Smooth muscle cell of the brain vasculature (primary cell): ENCODE data around the gene ARHGAP9.
"Not testable (repeated sequence)": the region's sequence is repeated elsewhere in the genome, so short reads cannot be mapped to it uniquely, and the experiment has no call there.

Experiments used
- DNase-seq: peaks from one replicate; pipeline ENCODE4 v3.0.0-alpha.2; 2012; ENCODE audit warnings: low read depth, low spot score

Gene ARHGAP9

GRCh38 chr12:57517718-57518117 is 38.1 kb upstream of the ARHGAP9 start:
- not testable (repeated sequence) for DNase-seq

DNA sequence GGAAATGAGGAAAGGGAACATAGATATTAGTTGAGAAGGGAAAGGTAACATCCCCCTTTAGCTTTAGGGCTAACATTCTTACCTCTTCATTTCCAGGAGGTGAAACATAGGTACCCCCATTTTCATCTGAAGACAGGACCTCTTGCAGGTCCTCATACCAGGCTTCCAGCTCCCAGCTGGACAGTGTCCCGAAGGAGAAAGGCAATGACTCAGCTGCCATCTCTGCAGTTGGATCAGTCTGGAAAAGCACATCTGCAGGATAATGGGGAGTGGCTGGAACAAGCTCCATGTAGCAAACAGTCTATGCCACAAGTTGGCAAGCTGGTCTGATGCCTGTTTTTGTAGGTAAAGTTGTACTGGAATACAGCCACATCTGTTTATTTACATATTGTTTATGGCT is 37.5 kb upstream of the ARHGAP9 start:
- no peak for DNase-seq

GRCh38 chr12:57516617-57517153 is 37.0 kb upstream of the ARHGAP9 start:
- DNase-seq, result no peak

GRCh38 chr12:57515934-57516541 is 36.4 kb upstream of the ARHGAP9 start:
- no peak for DNase-seq

DNA sequence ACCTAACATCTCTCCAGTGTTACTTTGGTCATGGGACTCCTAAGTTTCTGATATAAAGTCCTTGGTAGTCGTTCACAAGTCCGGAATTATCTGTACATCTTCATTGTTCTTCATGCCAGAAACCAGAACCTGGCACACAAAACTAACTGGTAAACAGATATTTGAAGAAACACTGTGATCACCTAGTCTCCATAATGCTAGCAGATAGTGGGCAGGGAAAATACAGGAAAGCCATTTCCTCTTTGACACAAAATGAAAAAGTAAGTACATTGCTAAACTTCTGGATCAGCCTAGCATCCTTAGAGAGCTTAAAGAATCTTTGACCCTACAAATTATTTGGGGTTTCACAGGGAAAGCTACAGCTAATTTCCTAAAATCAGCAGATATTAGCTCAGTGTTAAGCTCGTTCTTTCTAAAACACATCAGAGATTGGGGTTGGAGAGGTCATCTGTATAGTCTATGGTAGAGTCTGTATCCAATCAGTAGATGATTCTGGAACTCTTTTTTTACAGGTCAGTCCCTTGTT is 35.8 kb upstream of the ARHGAP9 start:
- no peak for DNase-seq

DNA sequence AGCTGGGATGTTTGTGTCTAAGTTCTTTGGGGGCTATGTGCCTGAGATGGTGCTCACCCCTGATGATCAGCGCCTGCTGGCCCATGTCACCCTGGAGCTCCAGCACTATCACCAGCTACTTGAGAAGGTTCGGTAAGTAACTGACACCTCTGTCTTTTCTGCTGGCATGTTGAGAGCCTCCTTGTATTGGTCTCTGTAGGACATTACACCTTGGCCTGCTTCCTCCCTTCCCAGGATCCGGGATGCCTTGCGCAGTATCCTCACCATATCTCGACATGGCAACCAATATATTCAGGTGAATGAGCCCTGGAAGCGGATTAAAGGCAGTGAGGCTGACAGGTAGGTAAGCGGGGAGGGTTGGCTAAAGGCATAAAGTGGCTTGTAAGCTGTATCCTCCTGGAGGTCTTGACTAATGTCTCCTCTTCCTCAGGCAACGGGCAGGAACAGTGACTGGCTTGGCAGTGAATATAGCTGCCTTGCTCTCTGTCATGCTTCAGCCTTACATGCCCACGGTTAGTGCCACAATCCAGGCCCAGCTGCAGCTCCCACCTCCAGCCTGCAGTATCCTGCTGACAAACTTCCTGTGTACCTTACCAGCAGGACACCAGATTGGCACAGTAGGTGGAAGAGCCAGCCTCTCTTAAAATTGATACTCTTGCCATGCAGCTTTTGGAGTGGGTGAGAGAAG is 35.2 kb upstream of the ARHGAP9 start:
- no peak for DNase-seq

GRCh38 chr12:57514246-57514645 is 34.6 kb upstream of the ARHGAP9 start:
- not testable (repeated sequence) for DNase-seq

- not testable (repeated sequence) for DNase-seq
Measured at GRCh38 chr12:57513677-57514076, 34.0 kb upstream of the ARHGAP9 start.

DNA sequence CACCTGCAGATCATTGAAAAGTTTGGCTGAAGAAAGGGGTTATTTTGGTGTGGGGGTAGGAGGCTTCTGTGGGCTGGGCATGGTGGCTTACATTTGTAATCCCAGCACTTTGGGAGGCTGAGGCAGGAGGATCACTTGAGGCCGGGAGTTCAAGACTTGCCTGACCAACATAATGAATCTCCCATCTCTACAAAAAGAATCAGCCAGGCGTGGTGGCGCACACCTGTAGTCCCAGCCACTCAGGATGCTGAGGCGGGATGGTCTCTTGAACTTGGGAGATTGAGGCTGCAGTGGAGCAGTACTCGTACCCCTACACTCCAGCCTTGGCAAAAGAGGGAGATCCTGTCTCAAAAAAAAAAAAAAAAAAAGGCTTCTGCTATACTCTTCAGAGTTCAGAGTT is 33.6 kb upstream of the ARHGAP9 start:
- DNase-seq, result no peak

DNA sequence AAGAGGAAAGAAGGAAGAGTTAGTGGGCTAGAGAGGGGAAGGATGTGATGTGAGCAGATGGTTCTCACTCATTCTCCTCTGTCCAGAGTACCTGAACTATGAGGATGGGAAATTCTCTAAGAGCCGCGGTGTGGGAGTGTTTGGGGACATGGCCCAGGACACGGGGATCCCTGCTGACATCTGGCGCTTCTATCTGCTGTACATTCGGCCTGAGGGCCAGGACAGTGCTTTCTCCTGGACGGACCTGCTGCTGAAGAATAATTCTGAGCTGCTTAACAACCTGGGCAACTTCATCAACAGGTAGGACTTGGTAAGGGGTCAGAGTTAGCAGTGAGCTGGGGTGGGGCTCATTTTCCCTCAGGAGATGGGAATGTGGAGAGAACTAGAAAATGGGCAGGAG is 33.0 kb upstream of the ARHGAP9 start:
- DNase-seq, result no peak

GRCh38 chr12:57511588-57512325 is 32.1 kb upstream of the ARHGAP9 start:
- no peak for DNase-seq

DNA sequence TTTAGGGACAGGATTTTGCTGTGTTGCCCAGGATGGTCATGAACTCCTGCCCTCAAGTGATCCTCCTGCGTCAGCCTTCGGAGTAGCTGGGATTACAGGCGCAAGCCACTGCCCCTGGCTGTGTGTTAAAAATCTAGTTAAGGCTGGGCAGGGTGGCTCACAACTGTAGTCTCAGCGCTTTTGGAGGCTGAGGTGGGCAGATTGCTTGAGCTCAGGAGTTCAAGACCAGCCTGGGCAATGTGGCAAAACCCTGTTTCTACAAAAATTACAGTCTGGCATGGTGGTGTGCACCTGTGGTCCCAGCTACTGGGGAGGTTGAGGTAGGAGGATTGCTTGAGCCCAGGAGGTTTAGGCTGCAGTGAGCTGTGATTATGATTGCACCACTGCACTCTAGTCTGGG is 31.5 kb upstream of the ARHGAP9 start:
- no peak for DNase-seq

DNA sequence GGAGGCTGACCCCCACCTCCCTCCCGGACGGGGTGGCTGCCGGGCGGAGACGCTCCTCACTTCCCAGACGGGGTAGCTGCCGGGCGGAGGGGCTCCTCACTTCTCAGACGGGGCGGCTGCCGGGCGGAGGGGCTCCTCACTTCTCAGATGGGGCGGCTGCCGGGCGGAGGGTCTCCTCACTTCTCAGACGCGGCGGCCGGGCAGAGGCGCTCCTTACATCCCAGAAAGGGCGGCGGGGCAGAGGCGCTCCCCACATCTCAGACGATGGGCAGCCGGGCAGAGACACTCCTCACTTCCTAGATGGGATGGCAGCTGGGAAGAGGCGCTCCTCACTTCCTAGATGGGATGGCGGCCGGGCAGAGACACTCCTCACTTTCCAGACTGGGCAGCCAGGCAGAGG is 28.1 kb upstream of the ARHGAP9 start:
- not testable (repeated sequence) for DNase-seq

GRCh38 chr12:57506541-57506940 is 26.9 kb upstream of the ARHGAP9 start:
- DNase-seq, result not testable (repeated sequence)

- not testable (repeated sequence) for DNase-seq
Measured at GRCh38 chr12:57502311-57502969, 22.8 kb upstream of the ARHGAP9 start.

GRCh38 chr12:57500213-57500612 is 20.5 kb upstream of the ARHGAP9 start:
- no peak for DNase-seq

GRCh38 chr12:57498571-57498970 is 18.9 kb upstream of the ARHGAP9 start:
- no peak for DNase-seq

DNA sequence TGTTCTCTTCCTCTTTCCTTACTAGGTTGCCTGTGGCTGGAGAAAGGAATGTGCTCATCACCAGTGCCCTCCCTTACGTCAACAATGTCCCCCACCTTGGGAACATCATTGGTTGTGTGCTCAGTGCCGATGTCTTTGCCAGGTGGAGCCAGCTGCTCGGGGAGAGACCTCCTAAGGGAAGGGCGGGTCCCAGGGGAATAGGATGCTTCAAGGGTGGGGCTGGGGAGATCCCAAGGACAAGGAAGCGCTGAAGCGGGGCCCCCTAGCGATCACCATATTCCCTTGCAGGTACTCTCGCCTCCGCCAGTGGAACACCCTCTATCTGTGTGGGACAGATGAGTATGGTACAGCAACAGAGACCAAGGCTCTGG is 18.5 kb upstream of the ARHGAP9 start:
- no peak for DNase-seq

- no peak for DNase-seq
Measured at GRCh38 chr12:57497223-57498131, 17.8 kb upstream of the ARHGAP9 start.

DNA sequence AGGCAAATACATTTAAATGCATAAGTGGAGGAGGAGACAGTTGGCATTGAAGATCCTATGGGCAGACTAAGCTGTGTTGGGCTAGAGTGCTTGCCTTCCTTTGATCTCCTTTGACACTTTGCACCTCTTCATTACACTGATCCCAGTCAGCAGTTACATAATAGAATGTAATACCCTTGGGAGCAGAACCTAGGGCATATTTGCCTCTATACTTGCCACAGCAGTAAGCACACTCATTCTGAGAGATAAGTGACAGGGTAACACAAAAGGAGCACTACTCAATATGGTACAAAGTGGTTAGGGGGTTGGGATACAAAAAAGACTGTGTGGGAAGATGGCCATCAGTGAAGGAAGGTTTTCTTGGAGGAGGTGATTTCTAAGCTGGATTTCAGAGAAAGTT is 17.2 kb upstream of the ARHGAP9 start:
- no peak for DNase-seq
